D721Med (cell line): Measurements from ENCODE around the gene FAM47E.

Experiments
- DNase-seq: peaks from one replicate; pipeline ENCODE4 v3.0.0; 2011; ENCODE audit warnings: low spot score; ENCODE audit not compliant: insufficient read length
- FAIRE-seq: peaks from 2 replicates; lab custom pipeline; 2011; peaks lifted over from hg19 to GRCh38; lab: Jason Lieb, UNC
- CTCF ChIP-seq: IDR thresholded peaks from 2 replicates; pipeline ENCODE4 v1.5.1; 2012; ENCODE audit warnings: mild to moderate bottlenecking, control low read depth; ENCODE audit not compliant: insufficient read depth; ENCODE audit errors: missing control alignments

Gene FAM47E

GRCh38 chr4:76313547-76313946 is 62.0 kb downstream of the FAM47E start:
- FAIRE-seq (no peak), DNase-seq (no peak)
- TF ChIP-seq CTCF = no peak

GRCh38 chr4:76315267-76315918 is 63.9 kb downstream of the FAM47E start:
- DNase-seq (no peak), FAIRE-seq (no peak)
- TF ChIP-seq CTCF = no peak

- TF ChIP-seq CTCF = no peak
- no peak for DNase-seq
- no peak for FAIRE-seq
These were observed 64.6 kb downstream of the FAM47E start for GRCh38 chr4:76316131-76316530.

- DNase-seq (no peak), FAIRE-seq (no peak)
- no peak for TF ChIP-seq CTCF
These were observed 70.7 kb downstream of the FAM47E start for GRCh38 chr4:76322236-76322635.

GRCh38 chr4:76325072-76325471 is 73.6 kb downstream of the FAM47E start:
- no peak for TF ChIP-seq CTCF
- DNase-seq (no peak), FAIRE-seq (no peak)

- DNase-seq (no peak), FAIRE-seq (no peak)
- TF ChIP-seq CTCF = no peak
These were observed 75.0 kb downstream of the FAM47E start for GRCh38 chr4:76326515-76326914.
